GM21367 (cell line): ENCODE results near the gene AAMDC.
"Not testable (repeated sequence)": the region's sequence is repeated elsewhere in the genome, so short reads cannot be mapped to it uniquely, and the experiment has no call there.

Experiments used
- ATAC-seq: cut with Tn5 transposase; IDR thresholded peaks from one replicate; pipeline ENCODE4 v1.9.1; 2021; ENCODE audit not compliant: unreplicated experiment

AAMDC gene

GRCh38 chr11:77819921-77820564 lies 901 bp upstream of the AAMDC start:
- no peak for ATAC-seq

GRCh38 chr11:77821349-77821851 lies 456 bp downstream of the AAMDC start:
- ATAC-seq: no peak

GRCh38 chr11:77822126-77822525 lies 1.2 kb downstream of the AAMDC start:
- not testable (repeated sequence) for ATAC-seq

GRCh38 chr11:77823775-77824174 lies 2.8 kb downstream of the AAMDC start:
- no peak for ATAC-seq

GRCh38 chr11:77828926-77829325 lies 8.0 kb downstream of the AAMDC start:
- ATAC-seq: no peak

- no peak for ATAC-seq
Measured at GRCh38 chr11:77833302-77833701, 12.4 kb downstream of the AAMDC start.

GRCh38 chr11:77842441-77843121 lies 21.6 kb downstream of the AAMDC start:
- ATAC-seq: no peak

- ATAC-seq: not testable (repeated sequence)
Measured at GRCh38 chr11:77843700-77844099, 22.8 kb downstream of the AAMDC start.

GRCh38 chr11:77851503-77851902 lies 30.6 kb downstream of the AAMDC start:
- no peak for ATAC-seq

GRCh38 chr11:77854838-77855237 lies 33.9 kb downstream of the AAMDC start:
- ATAC-seq: no peak

GRCh38 chr11:77857906-77858457 lies 37.0 kb downstream of the AAMDC start:
- not testable (repeated sequence) for ATAC-seq

GRCh38 chr11:77861444-77861843 lies 40.5 kb downstream of the AAMDC start:
- not testable (repeated sequence) for ATAC-seq

GRCh38 chr11:77865805-77866204 lies 44.9 kb downstream of the AAMDC start:
- ATAC-seq: no peak

GRCh38 chr11:77866336-77866735 lies 45.4 kb downstream of the AAMDC start:
- ATAC-seq: no peak

- ATAC-seq: no peak
Measured at GRCh38 chr11:77868744-77869143, 47.8 kb downstream of the AAMDC start.

- ATAC-seq: no peak
Measured at GRCh38 chr11:77871855-77872254, 50.9 kb downstream of the AAMDC start.

GRCh38 chr11:77873345-77873744 lies 52.4 kb downstream of the AAMDC start:
- ATAC-seq: no peak

GRCh38 chr11:77874206-77874605 lies 53.3 kb downstream of the AAMDC start:
- no peak for ATAC-seq

GRCh38 chr11:77876045-77876444 lies 55.1 kb downstream of the AAMDC start:
- no peak for ATAC-seq

GRCh38 chr11:77878247-77878646 lies 57.3 kb downstream of the AAMDC start:
- ATAC-seq: not testable (repeated sequence)

- peak; percentile 71 for ATAC-seq
Measured at GRCh38 chr11:77879218-77879617, 58.3 kb downstream of the AAMDC start.

- ATAC-seq: no peak
Measured at GRCh38 chr11:77882396-77882795, 61.5 kb downstream of the AAMDC start.
